Sigmoid colon (tissue), 7 donors: ENCODE data around the gene MYH11. TPM values are rescaled to one million over a fixed set of nuclear protein-coding genes. Genes with fewer than 3 reads are reported as not detected.
"Not testable (repeated sequence)": the region's sequence is repeated elsewhere in the genome, so short reads cannot be mapped to it uniquely, and the experiment has no call there.

ENCODE experiments used
- DNase-seq: peaks from one replicate; pipeline ENCODE4 v3.0.0-alpha.2; 2019
- H3K27ac ChIP-seq, 4 donors: fragments of 200-600 bp; sonication (generic); one replicate each; pipeline ENCODE4 v1.5.1; 2016 to 2019; ENCODE audit warnings: mild to moderate bottlenecking in 1 of 4
- H3K27me3 ChIP-seq, 3 donors: fragments of 200-600 bp; sonication (generic); one replicate each; pipeline ENCODE4 v1.5.1; 2019; ENCODE audit warnings: mild to moderate bottlenecking in 1 of 3
- H3K36me3 ChIP-seq, 4 donors: fragments of 200-600 bp; sonication (generic); one replicate each; pipeline ENCODE4 v1.5.1; 2016 to 2019
- H3K4me1 ChIP-seq, 4 donors: fragments of 200-600 bp; sonication (generic); one replicate each; pipeline ENCODE4 v1.5.1; 2017 to 2019
- H3K4me3 ChIP-seq, 4 donors: fragments of 200-600 bp; sonication (generic); one replicate each; pipeline ENCODE4 v1.5.1; 2017 to 2019; ENCODE audit warnings: mild to moderate bottlenecking in 2 of 4, moderate library complexity in 1 of 4
- H3K9me3 ChIP-seq, 4 donors: fragments of 200-600 bp in 3 of 4; sonication (generic) in 3 of 4; one replicate each; pipeline versions ENCODE4 v1.5.1 to v1.6.1; 2013 to 2019
- EP300 ChIP-seq, 4 donors: sonication (generic); formaldehyde crosslinking; IDR thresholded peaks; one replicate each; pipeline ENCODE4 v1.6.1; 2017; ENCODE audit warnings: antibody characterized with exemption in 4 of 4
- POLR2A ChIP-seq, 2 donors: fragments of 450-650 bp; IDR thresholded peaks; one replicate each; pipeline ENCODE4 v1.6.1; 2016; ENCODE audit warnings: antibody characterized with exemption in 2 of 2, mild to moderate bottlenecking in 2 of 2, moderate library complexity in 2 of 2
- POLR2AphosphoS5 ChIP-seq, 4 donors: sonication (generic); formaldehyde crosslinking; IDR thresholded peaks; one replicate each; pipeline ENCODE4 v1.6.1; 2017; ENCODE audit warnings: antibody characterized with exemption in 4 of 4
- WGBS, 2 donors: extraction: QIAGEN DNeasy Blood & Tissue Kit; methylation state at CpG; one replicate each; pipeline ENCODE4 v1.1.7; 2013; 5-methylcytosine and 5-hydroxymethylcytosine counted together
- intact Hi-C: fragments of 100-400 bp; cut with DNase I; formaldehyde crosslinking; loops from one replicate; pipeline ENCODE4 v1.15.1; 2023
- polyA plus RNA-seq, 3 donors: library from polyadenylated mRNA; stranded (reverse); fragments of 200-250 nt; gene quantifications; one replicate each; pipeline ENCODE4 v1.2.3, GENCODE V29; 2013
- total RNA-seq, 4 donors: library from RNA; depleted of rRNA; stranded (reverse); fragments of >200 nt; gene quantifications; one replicate each; pipeline ENCODE4 v1.1.0, GENCODE V29; 2016
- TF ChIP-seq, protein P1 (sequence below), 4 experiments: fragments of 450-650 bp in 3 of 4; fragments of 200-600 bp in 1 of 4; IDR thresholded peaks; one replicate each; pipeline ENCODE4 v1.5.1; 2016 to 2019; ENCODE audit warnings: antibody characterized with exemption in 4 of 4, mild to moderate bottlenecking in 3 of 4, moderate library complexity in 2 of 4
- donor health status: healthy with polysubstance abuse.
- donor health status: Bipolar disorder and iron deficiency.
- donor health status: healthy.

The MYH11 gene
- total and polyA plus RNA-seq, 7 donors: 5.1 to 11,818 (median 4,282) TPM

DNA sequence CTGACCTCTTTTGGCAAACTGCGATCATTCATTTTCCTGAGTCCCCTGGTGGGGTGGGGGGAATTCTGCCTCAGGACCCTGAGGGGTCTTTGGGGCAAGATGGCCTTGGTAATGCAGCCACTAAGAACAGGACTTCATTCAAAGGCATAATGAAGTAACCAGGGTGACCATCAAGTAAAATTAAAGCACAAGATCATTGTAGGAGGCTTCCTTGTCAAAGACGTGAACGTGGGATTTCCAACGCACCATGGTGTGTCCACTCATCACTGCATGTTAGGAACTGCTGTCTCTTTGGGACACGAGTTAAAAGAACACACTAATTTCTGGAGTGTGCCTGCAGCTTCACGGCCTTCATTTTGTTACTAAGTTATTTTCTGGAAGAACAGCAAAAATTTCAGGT is 155.5 kb downstream of the MYH11 start:
- TF ChIP-seq EP300 (IDR thresholded peaks at IDR 0.05) (no peak), POLR2AphosphoS5 (IDR thresholded peaks at IDR 0.05) (peak in 2 of 4 donors; percentile 80 to 82)
- intact Hi-C loops: no loop called here
- H3K27ac ChIP-seq: peak overlapping the region; percentile 68 to 80 (median 72)

DNA sequence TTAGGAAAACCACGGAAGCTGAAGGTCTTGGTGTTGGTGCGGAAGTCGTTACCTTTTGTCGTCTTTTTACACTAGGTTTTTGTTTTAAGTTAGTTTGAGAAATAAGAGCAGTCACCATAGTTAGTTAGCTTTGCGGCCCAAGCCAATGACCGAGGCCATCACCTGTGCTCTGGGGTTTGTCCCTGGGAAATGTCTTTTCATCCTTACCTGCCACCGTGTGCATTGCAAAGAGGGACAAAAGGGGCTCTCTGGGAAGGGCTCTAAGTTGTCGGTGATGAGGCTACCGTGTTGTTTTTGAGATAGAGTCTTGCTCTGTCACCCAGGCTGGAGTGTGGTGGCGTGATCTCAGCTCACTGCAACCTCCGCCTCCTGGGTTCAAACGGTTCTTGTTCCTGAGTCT is 157.0 kb downstream of the MYH11 start:
- 97 to 98% methylated on average over 12 of the region's 12 CpGs for WGBS, 2 donors
- Histone ChIP-seq H3K9me3 (no peaks in the 10 kb centered on the region), H3K27me3 (no peaks in the 10 kb centered on the region), H3K27ac (peak overlapping the region in 3 of 4 donors; percentile 69 to 80 (median 75)), H3K4me3 (no peak overlapping the region), H3K36me3 (peaks cover 5 to 78% (median 43%) of the 10 kb centered on the region in 4 donors), H3K4me1 (peaks cover 0 to 13% (median 5%) of the 10 kb centered on the region in 4 donors)
- no peak for DNase-seq
- intact Hi-C loops: no loop called here
- peak in 2 of 4 donors; percentile 63 to 77 for TF ChIP-seq POLR2AphosphoS5 (IDR thresholded peaks at IDR 0.05)
- no peak for TF ChIP-seq POLR2A (IDR thresholded peaks at IDR 0.05)

More for the DNA sequence above, 155.5 kb downstream of the MYH11 start:
- Histone ChIP-seq H3K36me3 (peaks cover 5 to 77% (median 47%) of the 10 kb centered on the region in 4 donors), H3K4me3 (no peak overlapping the region), H3K4me1 (peaks cover 0 to 21% (median 11%) of the 10 kb centered on the region in 4 donors), H3K9me3 (no peaks in the 10 kb centered on the region), H3K27me3 (no peaks in the 10 kb centered on the region)
- WGBS, 2 donors: 93 to 94% methylated on average over 6 of the region's 6 CpGs
- no peak for DNase-seq

DNA sequence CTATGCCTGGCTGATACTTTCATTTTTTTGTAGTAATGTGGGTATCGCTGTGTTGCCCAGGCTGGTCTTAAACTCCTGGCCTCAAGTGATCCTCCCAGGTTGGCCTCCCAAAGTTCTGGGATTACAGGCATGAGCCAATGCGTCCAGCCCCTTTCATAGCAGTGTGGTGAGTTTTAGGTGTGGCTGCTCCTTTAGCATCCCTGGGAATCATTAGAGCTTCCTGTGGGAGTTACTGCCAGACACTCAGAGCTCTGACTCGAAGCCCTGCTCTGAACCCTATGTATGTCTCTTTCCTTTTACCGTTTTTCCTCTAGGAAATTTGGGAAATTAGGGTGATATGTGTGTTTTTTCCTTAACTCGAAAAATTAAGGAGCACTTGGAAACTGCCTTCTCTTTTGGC is 162.3 kb downstream of the MYH11 start:
- no peaks in the 10 kb centered on the region for H3K4me1 ChIP-seq
- H3K4me3 ChIP-seq: no peak overlapping the region
- DNase-seq: no peak
- H3K36me3 ChIP-seq: peaks cover 6 to 99% (median 50%) of the 10 kb centered on the region in 4 donors
- H3K27me3 ChIP-seq: no peaks in the 10 kb centered on the region
- 94 to 95% methylated on average over 5 of the region's 5 CpGs for WGBS, 2 donors
- no peak overlapping the region for H3K27ac ChIP-seq
- intact Hi-C loops: no loop called here
- H3K9me3 ChIP-seq: no peaks in the 10 kb centered on the region
- TF ChIP-seq, protein P1, sequence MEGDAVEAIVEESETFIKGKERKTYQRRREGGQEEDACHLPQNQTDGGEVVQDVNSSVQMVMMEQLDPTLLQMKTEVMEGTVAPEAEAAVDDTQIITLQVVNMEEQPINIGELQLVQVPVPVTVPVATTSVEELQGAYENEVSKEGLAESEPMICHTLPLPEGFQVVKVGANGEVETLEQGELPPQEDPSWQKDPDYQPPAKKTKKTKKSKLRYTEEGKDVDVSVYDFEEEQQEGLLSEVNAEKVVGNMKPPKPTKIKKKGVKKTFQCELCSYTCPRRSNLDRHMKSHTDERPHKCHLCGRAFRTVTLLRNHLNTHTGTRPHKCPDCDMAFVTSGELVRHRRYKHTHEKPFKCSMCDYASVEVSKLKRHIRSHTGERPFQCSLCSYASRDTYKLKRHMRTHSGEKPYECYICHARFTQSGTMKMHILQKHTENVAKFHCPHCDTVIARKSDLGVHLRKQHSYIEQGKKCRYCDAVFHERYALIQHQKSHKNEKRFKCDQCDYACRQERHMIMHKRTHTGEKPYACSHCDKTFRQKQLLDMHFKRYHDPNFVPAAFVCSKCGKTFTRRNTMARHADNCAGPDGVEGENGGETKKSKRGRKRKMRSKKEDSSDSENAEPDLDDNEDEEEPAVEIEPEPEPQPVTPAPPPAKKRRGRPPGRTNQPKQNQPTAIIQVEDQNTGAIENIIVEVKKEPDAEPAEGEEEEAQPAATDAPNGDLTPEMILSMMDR (IDR thresholded peaks at IDR 0.05): no peak
- TF ChIP-seq EP300 (IDR thresholded peaks at IDR 0.05) (no peak), POLR2AphosphoS5 (IDR thresholded peaks at IDR 0.05) (no peak), POLR2A (IDR thresholded peaks at IDR 0.05) (no peak)

DNA sequence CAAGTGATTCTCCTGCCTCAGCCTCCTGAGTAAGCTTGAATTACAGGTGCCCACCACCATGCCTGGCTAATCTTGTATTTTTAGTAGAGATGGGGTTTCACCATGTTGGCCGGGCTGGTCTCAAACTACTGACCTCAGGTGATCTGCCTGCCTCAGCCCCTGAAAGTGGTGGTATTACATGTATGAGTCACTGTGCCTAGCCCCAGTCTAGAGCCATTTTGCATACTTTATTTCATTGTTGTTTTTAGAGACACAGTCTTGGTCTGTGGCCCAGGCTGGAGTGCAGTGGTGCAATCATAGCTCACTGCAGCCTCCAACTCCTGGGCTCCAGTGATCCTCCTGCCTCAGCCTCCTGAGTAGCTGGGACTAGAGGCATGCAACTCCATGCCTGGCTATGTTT is 164.3 kb downstream of the MYH11 start:
- 86 to 94% methylated on average over 1 of the region's 1 CpG for WGBS, 2 donors
- intact Hi-C loops, DNase-seq, H3K4me3 ChIP-seq, H3K27me3 ChIP-seq, H3K27ac ChIP-seq, H3K4me1 ChIP-seq, H3K9me3 ChIP-seq: not testable (repeated sequence)
- peaks cover 6 to 96% (median 43%) of the 10 kb centered on the region in 4 donors for H3K36me3 ChIP-seq

DNA sequence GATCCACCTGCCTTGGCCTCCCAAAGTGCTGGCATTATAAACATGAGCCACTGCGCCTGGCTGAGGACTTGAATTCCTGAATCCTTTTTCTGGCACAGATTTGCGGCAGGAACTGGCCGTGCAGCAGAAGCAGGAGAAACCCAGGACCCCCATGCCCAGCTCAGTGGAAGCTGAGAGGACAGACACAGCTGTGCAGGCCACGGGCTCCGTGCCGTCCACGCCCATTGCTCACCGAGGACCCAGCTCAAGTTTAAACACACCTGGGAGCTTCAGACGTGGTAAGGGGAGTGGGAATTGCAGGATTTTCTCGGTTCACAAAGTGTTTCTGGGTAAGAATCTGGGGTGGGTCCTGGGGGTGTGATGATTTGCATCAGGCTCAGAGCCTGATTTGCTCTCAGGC is 165.8 kb downstream of the MYH11 start:
- DNase-seq: no peak
- 94 to 96% methylated on average over 10 of the region's 10 CpGs for WGBS, 2 donors
- H3K9me3 ChIP-seq: no peaks in the 10 kb centered on the region
- H3K4me1 ChIP-seq: no peaks in the 10 kb centered on the region
- peaks cover 6 to 93% (median 39%) of the 10 kb centered on the region in 4 donors for H3K36me3 ChIP-seq
- no peak overlapping the region for H3K27ac ChIP-seq
- intact Hi-C loops: no loop called here
- H3K27me3 ChIP-seq: no peaks in the 10 kb centered on the region
- TF ChIP-seq, protein P1 (IDR thresholded peaks at IDR 0.05): no peak
- TF ChIP-seq POLR2A (IDR thresholded peaks at IDR 0.05): no peak
- H3K4me3 ChIP-seq: no peak overlapping the region

DNA sequence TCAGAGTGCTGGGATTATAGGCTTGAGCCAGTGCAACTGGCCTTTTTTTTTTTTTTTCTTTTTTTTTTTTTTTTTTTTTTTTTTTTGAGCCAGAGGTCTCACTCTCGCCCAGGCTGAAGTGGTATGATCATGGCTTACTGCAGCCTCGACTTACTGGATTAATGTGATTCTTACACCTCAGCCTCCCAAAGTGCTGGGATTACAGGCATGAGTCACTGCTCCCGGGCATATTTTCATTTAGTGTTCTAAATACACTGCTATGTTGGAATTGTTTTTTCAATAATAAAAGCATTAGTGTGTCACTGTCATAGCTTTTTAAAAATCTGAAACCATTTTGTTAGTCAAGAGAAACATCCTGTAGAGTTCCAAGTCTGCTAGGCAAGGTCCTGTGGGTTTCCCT is 166.5 kb downstream of the MYH11 start:
- Histone ChIP-seq H3K27me3 (no peaks in the 10 kb centered on the region), H3K27ac (no peak overlapping the region), H3K4me1 (no peaks in the 10 kb centered on the region), H3K36me3 (peaks cover 6 to 90% (median 39%) of the 10 kb centered on the region in 4 donors), H3K4me3 (no peak overlapping the region), H3K9me3 (no peaks in the 10 kb centered on the region)
- no peak for TF ChIP-seq EP300 (IDR thresholded peaks at IDR 0.05)
- TF ChIP-seq POLR2AphosphoS5 (IDR thresholded peaks at IDR 0.05): no peak
- TF ChIP-seq, protein P1 (IDR thresholded peaks at IDR 0.05): no peak
- TF ChIP-seq POLR2A (IDR thresholded peaks at IDR 0.05): no peak
- no peak for DNase-seq
- WGBS, 2 donors: 83 to 88% methylated on average over 3 of the region's 3 CpGs
- intact Hi-C loops: no loop called here
